Measurements from ENCODE around the gene S100A14. TPM values are rescaled to one million over a fixed set of nuclear protein-coding genes. Genes with fewer than 3 reads are reported as not detected.

S100A14 gene
- total RNA-seq, 1 experiment from 2014 or later = 0.57 TPM

GRCh38 chr1:153587314-153587713, 28.8 kb downstream of the S100A14 start:
- no TSS peak for BruUV-seq (replicated peaks)
- Histone ChIP-seq H3K4me3 (ENCODE audit: low read depth in 2 of 2, low read length in 2 of 2) (no peak overlapping the region), H3K36me3 (ENCODE audit: control insufficient read depth, insufficient read depth, low read length) (no peaks in the 10 kb centered on the region), H3K27me3 (ENCODE audit: control insufficient read depth, insufficient read depth, low read length) (no peaks in the 10 kb centered on the region), H3K4me1 (ENCODE audit: control insufficient read depth, insufficient read depth, low read length) (no peaks in the 10 kb centered on the region), H3K27ac (ENCODE audit: low read length) (no peak overlapping the region), H3K9me3 (ENCODE audit: control insufficient read depth, insufficient read depth, low read depth, low read length) (no peaks in the 10 kb centered on the region)
- ChIA-PET POLR2A (no interaction called here), CTCF (no interaction called here)
- no peak for TF ChIP-seq SIN3A (IDR thresholded peaks at IDR 0.05; ENCODE audit: borderline replicate concordance, insufficient read depth, low read depth, low read length)
- TF ChIP-seq TCF7L2 (IDR thresholded peaks at IDR 0.05; ENCODE audit: low read depth, low read length) = no peak
- TF ChIP-seq REST (IDR thresholded peaks at IDR 0.05; ENCODE audit: insufficient read depth in 1 of 2, low read depth in 2 of 2, low read length in 1 of 2) = no peak
- TF ChIP-seq CTCF (IDR thresholded peaks at IDR 0.05) = no peak
- TF ChIP-seq POLR2AphosphoS5 (IDR thresholded peaks at IDR 0.05; ENCODE audit: low read depth, low read length) = no peak
- intact Hi-C loops (cut with micrococcal nuclease; ENCODE audit: unreplicated experiment) = no loop called here
- ATAC-seq = no peak; the same call in 1 of the 2 replicates
- in situ Hi-C loops (cut with HindIII; ENCODE audit: low pct_unique_long_range_greater_than_20kb, low sequenced_read_pairs) = no loop called here
- DNase-seq (ENCODE audit: low read depth, low spot score) = no peak

- intact Hi-C loops (cut with micrococcal nuclease; ENCODE audit: unreplicated experiment) (no loop called here), in situ Hi-C loops (cut with HindIII; ENCODE audit: low pct_unique_long_range_greater_than_20kb, low sequenced_read_pairs) (no loop called here)
- Histone ChIP-seq H3K27me3 (ENCODE audit: control insufficient read depth, insufficient read depth, low read length) (no peaks in the 10 kb centered on the region), H3K4me1 (ENCODE audit: control insufficient read depth, insufficient read depth, low read length) (no peaks in the 10 kb centered on the region), H3K4me3 (ENCODE audit: low read depth in 2 of 2, low read length in 2 of 2) (no peak overlapping the region), H3K36me3 (ENCODE audit: control insufficient read depth, insufficient read depth, low read length) (no peaks in the 10 kb centered on the region), H3K9me3 (ENCODE audit: control insufficient read depth, insufficient read depth, low read depth, low read length) (no peaks in the 10 kb centered on the region), H3K27ac (ENCODE audit: low read length) (no peak overlapping the region)
- POLR2A ChIA-PET = interaction anchor here (0.6 kb wide), 1 partner anchor 1603 kb away, joined by 6 read pairs; no protein-coding TSS in a partner anchor
- BruUV-seq (replicated peaks) = no TSS peak
- ATAC-seq (no peak), DNase-seq (ENCODE audit: low read depth, low spot score) (no peak)
- CTCF ChIA-PET = no interaction called here
- TF ChIP-seq POLR2AphosphoS5 (IDR thresholded peaks at IDR 0.05; ENCODE audit: low read depth, low read length) (no peak), CTCF (IDR thresholded peaks at IDR 0.05) (no peak), TCF7L2 (IDR thresholded peaks at IDR 0.05; ENCODE audit: low read depth, low read length) (no peak), SIN3A (IDR thresholded peaks at IDR 0.05; ENCODE audit: borderline replicate concordance, insufficient read depth, low read depth, low read length) (no peak), REST (IDR thresholded peaks at IDR 0.05; ENCODE audit: insufficient read depth in 1 of 2, low read depth in 2 of 2, low read length in 1 of 2) (no peak)
Observed at GRCh38 chr1:153586347-153586746, 29.8 kb downstream of the S100A14 start.

All from Panc1 (cell line).